GM23248 (cell line): ENCODE measurements around the gene CFAP92.

Source experiments
- EZH2 ChIP-seq: fragments of 200-600 bp; sonication (generic); IDR thresholded peaks from 2 replicates; pipeline ENCODE4 v1.6.1; 2018; ENCODE audit warnings: antibody characterized with exemption, mild to moderate bottlenecking; ENCODE audit not compliant: insufficient read depth, poor library complexity, severe bottlenecking
- EZH2phosphoT487 ChIP-seq: fragments of 200-600 bp; sonication (generic); IDR thresholded peaks from 2 replicates; pipeline ENCODE4 v1.6.1; 2018; ENCODE audit warnings: antibody characterized with exemption, moderate library complexity, mild to moderate bottlenecking, low read depth; ENCODE audit not compliant: insufficient read depth

DNA sequence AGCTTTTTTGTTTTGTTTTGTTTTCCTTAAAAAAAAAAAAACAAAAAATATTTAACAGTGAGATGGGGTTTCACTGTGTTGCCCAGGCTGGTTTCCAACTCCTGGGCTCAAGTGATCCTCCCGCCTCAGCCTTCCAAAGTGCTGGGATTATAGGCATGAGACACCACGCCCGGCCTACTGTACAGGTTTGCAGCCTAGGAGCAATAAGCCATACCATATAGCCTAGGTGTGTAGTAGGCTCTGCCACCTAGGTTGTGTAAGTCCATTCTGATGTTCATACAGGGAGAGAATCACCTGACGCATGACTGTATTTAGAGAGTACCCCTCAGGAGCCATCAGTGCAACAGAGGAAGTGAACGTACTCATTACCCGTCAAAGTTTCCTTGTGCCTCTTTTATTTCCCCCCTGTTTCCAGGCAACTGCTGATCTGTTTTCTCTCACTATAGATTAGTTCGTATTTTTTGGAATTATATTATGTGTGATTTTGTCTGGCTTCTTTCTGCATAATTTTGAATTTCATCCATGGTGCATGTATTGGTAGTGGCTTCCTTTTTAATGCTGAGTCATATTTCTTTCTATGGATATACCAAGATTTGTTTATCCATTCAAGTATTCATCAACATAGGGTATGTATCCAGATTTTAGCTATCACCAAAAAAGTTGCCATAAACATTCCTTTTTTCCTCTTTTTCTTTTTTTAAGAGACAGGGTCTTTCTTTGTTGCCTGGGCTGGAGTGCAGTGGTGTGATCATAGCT lies 104.6 kb downstream of the CFAP92 start:
- TF ChIP-seq EZH2 = no peak
- TF ChIP-seq EZH2phosphoT487 = no peak
